GM23338 (cell line): ENCODE results near the gene OPRL1. TPM values are rescaled to one million over a fixed set of nuclear protein-coding genes. Genes with fewer than 3 reads are reported as not detected.

ENCODE experiments used
- ATAC-seq: fragments of 200-7000 bp; cut with Tn5 transposase; 3 replicates; pipeline ENCODE4 v1.9.1; 2020
- DNase-seq: peaks from one replicate; pipeline ENCODE4 v3.0.0-alpha.2; 2015; ENCODE audit warnings: low spot score
- H2AFZ ChIP-seq: fragments of 200-600 bp; sonication (generic); 2 replicates; pipeline ENCODE4 v1.8.0; 2016; ENCODE audit warnings: antibody characterized with exemption, mild to moderate bottlenecking, moderate library complexity
- H3F3A ChIP-seq: fragments of 200-600 bp; sonication (generic); replicated peaks from 2 replicates; pipeline ENCODE4 v1.8.0; 2017; ENCODE audit warnings: antibody characterized with exemption, mixed run types, low read depth
- H3K27ac ChIP-seq: fragments of 200-600 bp; sonication (generic); 2 replicates; pipeline ENCODE4 v1.6.1; 2016; ENCODE audit warnings: low read depth
- H3K27me3 ChIP-seq: fragments of 200-600 bp; sonication (generic); 2 replicates; pipeline ENCODE4 v1.8.0; 2016; ENCODE audit warnings: mild to moderate bottlenecking, mixed run types, moderate library complexity; ENCODE audit not compliant: insufficient read depth
- H3K36me3 ChIP-seq: fragments of 200-600 bp; sonication (generic); 2 replicates; pipeline ENCODE4 v1.8.0; 2016; ENCODE audit warnings: mild to moderate bottlenecking; ENCODE audit not compliant: insufficient read depth
- H3K4me1 ChIP-seq: fragments of 200-600 bp; sonication (generic); 2 replicates; pipeline ENCODE4 v1.8.0; 2016; ENCODE audit warnings: mild to moderate bottlenecking, moderate library complexity; ENCODE audit not compliant: insufficient read depth
- H3K4me2 ChIP-seq: fragments of 200-600 bp; sonication (generic); 2 replicates; pipeline ENCODE4 v1.7.1; 2017; ENCODE audit warnings: mixed run types
- H3K4me3 ChIP-seq: fragments of 200-600 bp; sonication (generic); 2 replicates; pipeline ENCODE4 v1.6.1; 2016; ENCODE audit warnings: mixed run types
- H3K79me2 ChIP-seq: fragments of 200-600 bp; sonication (generic); replicated peaks from 2 replicates; pipeline ENCODE4 v1.8.0; 2017; ENCODE audit warnings: mild to moderate bottlenecking; ENCODE audit not compliant: insufficient read depth
- H3K9me2 ChIP-seq: fragments of 200-600 bp; sonication (generic); 2 replicates; pipeline ENCODE4 v1.8.0; 2017; ENCODE audit not compliant: insufficient read depth
- H4K20me1 ChIP-seq: fragments of 200-600 bp; sonication (generic); replicated peaks from 2 replicates; pipeline ENCODE4 v1.8.0; 2017; ENCODE audit warnings: mild to moderate bottlenecking; ENCODE audit not compliant: insufficient read depth
- H3K27ac Mint-ChIP-seq: 2 replicates; pipeline ENCODE4 v1.8.0; 2020; ENCODE audit warnings: inconsistent platforms, mild to moderate bottlenecking, moderate library complexity, mixed read lengths
- H3K27me3 Mint-ChIP-seq: 3 replicates; pipeline ENCODE4 v1.8.0; 2022; ENCODE audit warnings: low read depth, mild to moderate bottlenecking, moderate library complexity, mixed read lengths, inconsistent platforms; ENCODE audit not compliant: insufficient read depth, poor library complexity
- H3K36me3 Mint-ChIP-seq: 3 replicates; pipeline ENCODE4 v1.8.0; 2021; ENCODE audit warnings: low read depth, mild to moderate bottlenecking, inconsistent platforms, moderate library complexity, mixed read lengths
- H3K4me1 Mint-ChIP-seq: 3 replicates; pipeline ENCODE4 v1.8.0; 2020; ENCODE audit warnings: mild to moderate bottlenecking, inconsistent platforms, mixed read lengths
- H3K4me3 Mint-ChIP-seq: 3 replicates; pipeline ENCODE4 v1.8.0; 2021; ENCODE audit warnings: moderate library complexity, mild to moderate bottlenecking, inconsistent platforms, mixed read lengths
- H3K9me3 Mint-ChIP-seq: 3 replicates; pipeline ENCODE4 v1.8.0; 2020; ENCODE audit warnings: moderate library complexity, mild to moderate bottlenecking, inconsistent platforms, mixed read lengths
- CREB1 ChIP-seq: fragments of 250-450 bp; sonication (Bioruptor Pico); IDR thresholded peaks from 2 replicates; pipeline ENCODE4 v1.5.0; 2020; ENCODE audit warnings: low read depth, mild to moderate bottlenecking, moderate library complexity
- EZH2 ChIP-seq: fragments of 200-600 bp; sonication (generic); IDR thresholded peaks from one replicate; pipeline ENCODE4 v1.8.0; 2017; ENCODE audit warnings: antibody characterized with exemption, mild to moderate bottlenecking, low read depth; ENCODE audit not compliant: unreplicated experiment
- POLR2AphosphoS5 ChIP-seq: IDR thresholded peaks from 2 replicates; pipeline ENCODE4 v1.6.1; 2016; ENCODE audit warnings: antibody characterized with exemption, low read depth
- polyA plus RNA-seq: library from polyadenylated mRNA; unstranded; fragments of >200 nt; fragmentation: Nextera tagmentation; extraction: Ambion mirVana; gene quantifications from 2 replicates; pipeline ENCODE4 v1.2.1, GENCODE V29; 2016
- total RNA-seq: library from RNA; depleted of rRNA; stranded (reverse); fragments of >200 nt; shearing (Covaris generic); gene quantifications from 2 replicates; pipeline ENCODE4 v1.2.3, GENCODE V29; 2014
- TF ChIP-seq, protein P1 (sequence below), 2 experiments: fragments of 200-600 bp in 1 of 2; sonication (generic) in 1 of 2; conservative IDR thresholded peaks; 2 replicates each; pipeline versions ENCODE4 v1.5.1 to v1.6.1; 2016 to 2017; ENCODE audit warnings: antibody characterized with exemption in 2 of 2, low read depth in 2 of 2, mild to moderate bottlenecking in 2 of 2, moderate library complexity in 1 of 2
- TF ChIP-seq, protein P2 (sequence below): IDR thresholded peaks from one replicate; pipeline ENCODE4 v1.6.1; 2018; ENCODE audit warnings: antibody characterized with exemption; ENCODE audit not compliant: unreplicated experiment

Gene OPRL1
- total and polyA plus RNA-seq, 2 experiments from 2014 or later, result 0.27 to 1.1 TPM

DNA sequence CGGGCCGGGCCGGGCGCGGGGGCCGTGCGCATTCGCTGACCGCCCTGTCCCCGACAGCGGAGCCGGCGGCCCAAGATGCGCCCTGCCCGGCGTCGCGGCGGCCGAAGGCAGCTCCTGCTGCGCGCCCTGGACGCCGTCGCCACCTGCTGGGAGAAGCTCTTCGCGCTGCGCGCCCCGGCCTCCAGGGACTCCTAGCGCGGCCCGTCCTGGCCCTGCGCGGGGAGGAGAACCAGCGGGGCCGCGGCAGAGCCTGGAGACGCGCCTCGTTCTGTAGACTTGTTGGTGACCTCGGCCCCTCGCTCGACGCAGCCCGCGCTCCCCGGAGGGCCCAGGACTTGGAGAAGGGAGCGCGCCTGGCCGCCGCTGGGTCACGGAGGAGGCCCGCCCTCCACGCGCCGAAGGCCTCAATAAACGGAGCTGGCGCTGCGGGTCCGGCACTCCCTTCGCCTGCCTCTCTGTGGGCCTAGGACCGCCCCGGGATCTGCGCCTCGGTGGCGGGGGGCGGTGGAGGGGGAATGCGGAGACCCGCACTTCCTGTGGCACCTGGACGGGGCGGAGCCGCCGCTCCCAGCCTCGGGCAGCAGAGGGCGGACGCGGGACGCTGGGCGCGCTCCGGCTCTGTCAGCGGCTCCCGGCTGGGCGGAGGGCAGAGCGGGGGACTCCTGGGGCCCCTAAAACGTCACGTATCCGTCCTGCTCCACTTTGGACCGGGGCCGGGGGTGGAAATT lies 41.2 kb upstream of the OPRL1 start:
- H3K27me3 ChIP-seq, result peaks cover 61% of the 10 kb centered on the region
- Mint-ChIP-seq H3K36me3 (peaks cover 6% of the 10 kb centered on the region), H3K27me3 (peaks cover 55% of the 10 kb centered on the region), H3K27ac (no peak overlapping the region), H3K4me3 (peak overlapping the region; percentile 67), H3K4me1 (peaks cover 32% of the 10 kb centered on the region), H3K9me3 (no peaks in the 10 kb centered on the region)
- no peaks in the 10 kb centered on the region for H3K79me2 ChIP-seq
- peak; percentile 69 for ATAC-seq
- no peaks in the 10 kb centered on the region for H3K36me3 ChIP-seq
- TF ChIP-seq POLR2AphosphoS5, result 0 out of 2 replicates have a peak, but pooled peaks have one; percentile 23
- TF ChIP-seq, protein P1, sequence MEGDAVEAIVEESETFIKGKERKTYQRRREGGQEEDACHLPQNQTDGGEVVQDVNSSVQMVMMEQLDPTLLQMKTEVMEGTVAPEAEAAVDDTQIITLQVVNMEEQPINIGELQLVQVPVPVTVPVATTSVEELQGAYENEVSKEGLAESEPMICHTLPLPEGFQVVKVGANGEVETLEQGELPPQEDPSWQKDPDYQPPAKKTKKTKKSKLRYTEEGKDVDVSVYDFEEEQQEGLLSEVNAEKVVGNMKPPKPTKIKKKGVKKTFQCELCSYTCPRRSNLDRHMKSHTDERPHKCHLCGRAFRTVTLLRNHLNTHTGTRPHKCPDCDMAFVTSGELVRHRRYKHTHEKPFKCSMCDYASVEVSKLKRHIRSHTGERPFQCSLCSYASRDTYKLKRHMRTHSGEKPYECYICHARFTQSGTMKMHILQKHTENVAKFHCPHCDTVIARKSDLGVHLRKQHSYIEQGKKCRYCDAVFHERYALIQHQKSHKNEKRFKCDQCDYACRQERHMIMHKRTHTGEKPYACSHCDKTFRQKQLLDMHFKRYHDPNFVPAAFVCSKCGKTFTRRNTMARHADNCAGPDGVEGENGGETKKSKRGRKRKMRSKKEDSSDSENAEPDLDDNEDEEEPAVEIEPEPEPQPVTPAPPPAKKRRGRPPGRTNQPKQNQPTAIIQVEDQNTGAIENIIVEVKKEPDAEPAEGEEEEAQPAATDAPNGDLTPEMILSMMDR (conservative IDR thresholded peaks at IDR 0.05; ENCODE audit: low read depth in 2 of 2), result peak; percentile 60 to 81
- TF ChIP-seq CREB1 (CRISPR knock-in tag), result peak; percentile 60
- TF ChIP-seq EZH2, result no peak
- peak overlapping the region; percentile 91 for H3K4me2 ChIP-seq
- no peaks in the 10 kb centered on the region for H4K20me1 ChIP-seq
- H3K27ac ChIP-seq, result no peak overlapping the region
- peak overlapping the region; percentile 89 for H2AFZ ChIP-seq
- no peaks in the 10 kb centered on the region for H3K9me2 ChIP-seq
- H3F3A ChIP-seq, result peaks cover 10% of the 10 kb centered on the region; the same call in 1 of the 2 replicates
- H3K4me1 ChIP-seq, result peaks cover 39% of the 10 kb centered on the region
- peak; percentile 88 for DNase-seq
- peak overlapping the region; percentile 79 for H3K4me3 ChIP-seq

- peak; percentile 49 for DNase-seq
These were observed 40.4 kb upstream of the OPRL1 start for GRCh38 chr20:64039293-64040160.

More at GRCh38 chr20:64039293-64040160, 40.4 kb upstream of the OPRL1 start:
- no peaks in the 10 kb centered on the region for H3K9me2 ChIP-seq
- peak overlapping the region; percentile 91 for H3K4me2 ChIP-seq
- Mint-ChIP-seq H3K27ac (no peak overlapping the region), H3K4me1 (peaks cover 32% of the 10 kb centered on the region), H3K9me3 (no peaks in the 10 kb centered on the region), H3K27me3 (peaks cover 58% of the 10 kb centered on the region), H3K36me3 (peaks cover 3% of the 10 kb centered on the region; the same call in 1 of the 3 replicates), H3K4me3 (peak overlapping the region; percentile 67)
- H3K27me3 ChIP-seq, result peaks cover 69% of the 10 kb centered on the region
- TF ChIP-seq, protein P2, sequence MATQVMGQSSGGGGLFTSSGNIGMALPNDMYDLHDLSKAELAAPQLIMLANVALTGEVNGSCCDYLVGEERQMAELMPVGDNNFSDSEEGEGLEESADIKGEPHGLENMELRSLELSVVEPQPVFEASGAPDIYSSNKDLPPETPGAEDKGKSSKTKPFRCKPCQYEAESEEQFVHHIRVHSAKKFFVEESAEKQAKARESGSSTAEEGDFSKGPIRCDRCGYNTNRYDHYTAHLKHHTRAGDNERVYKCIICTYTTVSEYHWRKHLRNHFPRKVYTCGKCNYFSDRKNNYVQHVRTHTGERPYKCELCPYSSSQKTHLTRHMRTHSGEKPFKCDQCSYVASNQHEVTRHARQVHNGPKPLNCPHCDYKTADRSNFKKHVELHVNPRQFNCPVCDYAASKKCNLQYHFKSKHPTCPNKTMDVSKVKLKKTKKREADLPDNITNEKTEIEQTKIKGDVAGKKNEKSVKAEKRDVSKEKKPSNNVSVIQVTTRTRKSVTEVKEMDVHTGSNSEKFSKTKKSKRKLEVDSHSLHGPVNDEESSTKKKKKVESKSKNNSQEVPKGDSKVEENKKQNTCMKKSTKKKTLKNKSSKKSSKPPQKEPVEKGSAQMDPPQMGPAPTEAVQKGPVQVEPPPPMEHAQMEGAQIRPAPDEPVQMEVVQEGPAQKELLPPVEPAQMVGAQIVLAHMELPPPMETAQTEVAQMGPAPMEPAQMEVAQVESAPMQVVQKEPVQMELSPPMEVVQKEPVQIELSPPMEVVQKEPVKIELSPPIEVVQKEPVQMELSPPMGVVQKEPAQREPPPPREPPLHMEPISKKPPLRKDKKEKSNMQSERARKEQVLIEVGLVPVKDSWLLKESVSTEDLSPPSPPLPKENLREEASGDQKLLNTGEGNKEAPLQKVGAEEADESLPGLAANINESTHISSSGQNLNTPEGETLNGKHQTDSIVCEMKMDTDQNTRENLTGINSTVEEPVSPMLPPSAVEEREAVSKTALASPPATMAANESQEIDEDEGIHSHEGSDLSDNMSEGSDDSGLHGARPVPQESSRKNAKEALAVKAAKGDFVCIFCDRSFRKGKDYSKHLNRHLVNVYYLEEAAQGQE, result no peak
- TF ChIP-seq, protein P1 (conservative IDR thresholded peaks at IDR 0.05; ENCODE audit: low read depth in 2 of 2), result 0 out of 4 replicates have a peak, but pooled peaks of 1 of the 2 experiments have one; percentile 6
- H3F3A ChIP-seq, result peaks cover 13% of the 10 kb centered on the region; the same call in 1 of the 2 replicates
- H3K79me2 ChIP-seq, result no peaks in the 10 kb centered on the region
- peak overlapping the region; percentile 89; the same call in 1 of the 2 replicates for H2AFZ ChIP-seq
- no peak overlapping the region for H3K27ac ChIP-seq
- ATAC-seq, result peak; percentile 4
- H4K20me1 ChIP-seq, result no peaks in the 10 kb centered on the region
- peak overlapping the region; percentile 79 for H3K4me3 ChIP-seq
- no peaks in the 10 kb centered on the region for H3K36me3 ChIP-seq
- peaks cover 39% of the 10 kb centered on the region for H3K4me1 ChIP-seq
